Smooth muscle cell (in vitro differentiated cells): ENCODE data around the gene IQCE. TPM values are rescaled to one million over a fixed set of nuclear protein-coding genes. Genes with fewer than 3 reads are reported as not detected.

Experiments
- DNase-seq: peaks from one replicate; lab custom pipeline; 2025; ENCODE audit not compliant: unreplicated experiment; lab: John Stamatoyannopoulos, UW
- H2AFZ ChIP-seq: fragments of 200-600 bp; sonication (generic); 2 replicates; pipeline ENCODE4 v1.6.0; 2016; ENCODE audit warnings: antibody characterized with exemption, low read depth, mild to moderate bottlenecking
- H3F3A ChIP-seq: fragments of 200-600 bp; sonication (generic); 2 replicates; pipeline ENCODE4 v1.6.0; 2017; ENCODE audit warnings: antibody characterized with exemption, low read depth
- H3K27ac ChIP-seq: fragments of 200-600 bp; sonication (generic); 2 replicates; pipeline ENCODE4 v1.5.1; 2016; ENCODE audit warnings: low read depth, mild to moderate bottlenecking
- H3K27me3 ChIP-seq: fragments of 200-600 bp; sonication (generic); 2 replicates; pipeline ENCODE4 v1.6.1; 2016; ENCODE audit warnings: low read depth, mild to moderate bottlenecking
- H3K36me3 ChIP-seq: fragments of 200-600 bp; sonication (generic); 2 replicates; pipeline ENCODE4 v1.5.1; 2016; ENCODE audit warnings: low read depth
- H3K4me1 ChIP-seq: fragments of 200-600 bp; sonication (generic); 2 replicates; pipeline ENCODE4 v1.5.1; 2016; ENCODE audit warnings: low read depth
- H3K4me2 ChIP-seq: fragments of 200-600 bp; sonication (generic); 2 replicates; pipeline ENCODE4 v1.6.0; 2016; ENCODE audit warnings: mild to moderate bottlenecking
- H3K4me3 ChIP-seq: fragments of 200-600 bp; sonication (generic); 2 replicates; pipeline ENCODE4 v1.5.1; 2016; ENCODE audit warnings: mild to moderate bottlenecking
- H3K79me2 ChIP-seq: fragments of 200-600 bp; sonication (generic); 2 replicates; pipeline ENCODE4 v1.6.0; 2016; ENCODE audit warnings: low read depth, mild to moderate bottlenecking
- H3K9ac ChIP-seq: fragments of 200-600 bp; sonication (generic); 2 replicates; pipeline ENCODE4 v1.6.0; 2016; ENCODE audit warnings: low read depth
- H3K9me3 ChIP-seq: fragments of 200-600 bp; sonication (generic); replicated peaks from 2 replicates; pipeline ENCODE4 v1.5.1; 2016; ENCODE audit warnings: low read depth
- H4K20me1 ChIP-seq: fragments of 200-600 bp; sonication (generic); 2 replicates; pipeline ENCODE4 v1.6.0; 2016; ENCODE audit warnings: low read depth
- CTCF ChIP-seq: fragments of 200-600 bp; sonication (generic); IDR thresholded peaks from 2 replicates; pipeline ENCODE4 v1.5.1; 2017; ENCODE audit warnings: borderline replicate concordance, mild to moderate bottlenecking, antibody characterized with exemption; ENCODE audit not compliant: insufficient read depth, poor library complexity, severe bottlenecking
- WGBS: methylation state at CpG from one replicate; pipeline ENCODE4 v1.1.7; 2016; ENCODE audit warnings: low lambda C conversion rate; 5-methylcytosine and 5-hydroxymethylcytosine counted together
- polyA plus RNA-seq: library from polyadenylated mRNA; unstranded; fragments of >200 nt; fragmentation: Nextera tagmentation; extraction: Ambion mirVana; gene quantifications from 2 replicates; pipeline ENCODE4 v1.2.1, GENCODE V29; 2016
- total RNA-seq: library from RNA; depleted of rRNA; stranded (reverse); fragments of >200 nt; gene quantifications from 2 replicates; pipeline ENCODE4 v1.2.3, GENCODE V29; 2014

IQCE gene
- total and polyA plus RNA-seq, 2 experiments from 2014 or later = 5.8 to 12.7 TPM

GRCh38 chr7:2582006-2582735, 23.4 kb downstream of the IQCE start:
- Histone ChIP-seq H3K4me2 (no peak overlapping the region), H2AFZ (no peak overlapping the region), H3K9ac (no peak overlapping the region), H3K27ac (no peak overlapping the region), H3K27me3 (no peaks in the 10 kb centered on the region), H4K20me1 (no peaks in the 10 kb centered on the region), H3K9me3 (no peaks in the 10 kb centered on the region), H3K79me2 (no peaks in the 10 kb centered on the region), H3K36me3 (no peaks in the 10 kb centered on the region), H3K4me3 (no peak overlapping the region), H3K4me1 (no peaks in the 10 kb centered on the region), H3F3A (no peaks in the 10 kb centered on the region)
- no peak for DNase-seq
- no peak for TF ChIP-seq CTCF
- 92% methylated on average over 24 of the region's 24 CpGs for WGBS

- Histone ChIP-seq H3K27me3 (no peaks in the 10 kb centered on the region), H3K36me3 (no peaks in the 10 kb centered on the region), H3K4me1 (no peaks in the 10 kb centered on the region), H3K4me3 (no peak overlapping the region), H2AFZ (no peak overlapping the region), H3K9ac (no peak overlapping the region), H4K20me1 (no peaks in the 10 kb centered on the region), H3K79me2 (no peaks in the 10 kb centered on the region), H3K9me3 (no peaks in the 10 kb centered on the region), H3K27ac (no peak overlapping the region), H3K4me2 (no peak overlapping the region), H3F3A (no peaks in the 10 kb centered on the region)
- WGBS = 96% methylated on average over 18 of the region's 54 CpGs
- no peak for DNase-seq
- no peak for TF ChIP-seq CTCF
Measured at GRCh38 chr7:2583798-2584580, 25.2 kb downstream of the IQCE start.

- Histone ChIP-seq H3K9ac (no peak overlapping the region), H3K9me3 (no peaks in the 10 kb centered on the region), H3K27ac (no peak overlapping the region), H3K27me3 (no peaks in the 10 kb centered on the region), H3K36me3 (no peaks in the 10 kb centered on the region), H3K79me2 (no peaks in the 10 kb centered on the region), H4K20me1 (no peaks in the 10 kb centered on the region), H3K4me1 (no peaks in the 10 kb centered on the region), H3F3A (no peaks in the 10 kb centered on the region), H2AFZ (no peak overlapping the region), H3K4me2 (no peak overlapping the region), H3K4me3 (no peak overlapping the region)
- no peak for TF ChIP-seq CTCF
- 93% methylated on average over 19 of the region's 19 CpGs for WGBS
- DNase-seq = no peak
Measured at GRCh38 chr7:2585446-2585845, 26.7 kb downstream of the IQCE start.
